ENCODE results near the gene MMP17.

The MMP17 gene

DNA sequence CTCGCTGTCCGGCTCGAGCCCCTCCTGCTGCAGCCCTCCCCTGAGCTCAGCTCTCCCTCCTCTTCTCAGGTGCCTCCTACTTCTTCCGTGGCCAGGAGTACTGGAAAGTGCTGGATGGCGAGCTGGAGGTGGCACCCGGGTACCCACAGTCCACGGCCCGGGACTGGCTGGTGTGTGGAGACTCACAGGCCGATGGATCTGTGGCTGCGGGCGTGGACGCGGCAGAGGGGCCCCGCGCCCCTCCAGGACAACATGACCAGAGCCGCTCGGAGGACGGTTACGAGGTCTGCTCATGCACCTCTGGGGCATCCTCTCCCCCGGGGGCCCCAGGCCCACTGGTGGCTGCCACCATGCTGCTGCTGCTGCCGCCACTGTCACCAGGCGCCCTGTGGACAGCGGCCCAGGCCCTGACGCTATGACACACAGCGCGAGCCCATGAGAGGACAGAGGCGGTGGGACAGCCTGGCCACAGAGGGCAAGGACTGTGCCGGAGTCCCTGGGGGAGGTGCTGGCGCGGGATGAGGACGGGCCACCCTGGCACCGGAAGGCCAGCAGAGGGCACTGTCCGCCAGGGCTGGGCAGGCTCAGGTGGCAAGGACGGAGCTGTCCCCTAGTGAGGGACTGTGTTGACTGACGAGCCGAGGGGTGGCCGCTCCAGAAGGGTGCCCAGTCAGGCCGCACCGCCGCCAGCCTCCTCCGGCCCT lies 22.8 kb downstream of the MMP17 start:
- no peak for DNase-seq

DNA sequence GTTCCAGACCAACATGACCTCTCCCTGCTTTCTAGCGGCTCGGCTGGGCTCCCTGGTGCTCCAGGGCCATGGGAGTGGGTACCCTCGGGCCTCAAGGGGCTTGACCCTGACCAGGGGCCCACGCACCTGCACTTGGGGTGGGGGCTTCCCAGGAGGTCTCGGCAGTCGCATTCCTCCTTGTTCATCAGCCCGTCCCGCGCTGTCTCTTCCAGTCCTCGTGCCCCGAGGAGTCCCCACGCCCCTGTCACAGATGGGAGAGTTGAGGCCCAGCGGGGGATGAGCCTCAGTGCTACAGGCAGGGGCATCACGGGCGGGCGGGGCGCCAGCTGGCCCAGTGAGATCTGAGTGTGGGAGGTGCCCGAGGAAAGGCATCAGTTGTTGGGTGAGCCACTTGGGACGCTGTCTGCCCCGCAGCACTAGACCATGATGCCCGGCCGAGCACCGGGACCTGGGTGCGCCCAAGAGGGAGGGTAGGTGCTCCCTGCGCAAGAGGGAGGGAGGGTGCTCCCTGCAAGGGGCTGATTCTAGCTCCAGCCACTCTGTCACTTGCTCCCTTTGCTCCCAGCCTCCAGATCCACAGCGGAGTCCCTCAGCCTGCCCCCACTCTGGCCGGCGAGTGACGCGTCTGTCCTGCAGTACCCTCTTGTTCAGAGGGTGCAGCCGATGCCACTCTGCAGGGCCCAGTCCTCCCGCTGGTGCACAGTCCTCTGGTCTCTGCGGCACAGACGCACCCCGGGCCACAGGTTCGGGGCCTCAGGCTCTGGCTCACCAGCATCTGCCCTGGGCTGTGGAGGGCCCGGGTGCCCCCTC lies 23.8 kb downstream of the MMP17 start:
- DNase-seq, result no peak

DNA sequence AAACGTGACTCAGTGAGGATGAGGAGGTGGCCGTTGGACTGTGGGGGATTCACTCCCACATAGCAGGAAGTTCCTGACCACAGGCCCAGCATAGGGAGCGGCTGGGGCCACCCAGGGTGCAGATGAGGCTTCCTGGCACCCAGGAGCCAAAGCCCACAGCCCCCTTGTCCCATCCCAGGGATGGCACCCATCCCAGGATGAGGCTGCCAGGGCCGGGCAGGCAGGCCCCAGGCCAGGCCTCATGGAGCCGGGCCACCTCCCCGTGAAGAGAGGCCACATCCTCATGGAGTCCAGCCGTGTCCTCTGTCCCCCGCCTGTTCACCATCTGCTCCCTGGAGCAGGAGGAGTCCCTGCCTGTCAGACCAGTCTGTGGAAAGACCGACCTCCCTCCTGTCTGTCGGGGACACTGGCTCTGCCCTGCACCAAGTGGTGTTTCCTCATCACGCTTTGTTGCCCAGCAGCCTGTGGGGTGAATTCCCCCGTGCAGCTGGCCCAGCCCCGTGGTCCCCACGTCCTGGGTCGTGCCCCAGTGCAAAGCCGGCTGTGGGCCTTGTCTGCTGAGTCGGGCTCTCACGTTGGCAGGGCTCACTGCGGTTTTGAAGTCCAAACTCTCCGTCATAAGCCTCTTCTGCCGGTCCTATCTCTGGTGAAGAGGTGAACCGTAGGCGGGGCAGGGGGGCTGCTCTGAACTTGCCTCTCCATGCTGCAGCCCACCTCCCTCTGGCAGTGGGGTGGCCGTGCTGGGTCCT lies 24.5 kb downstream of the MMP17 start:
- DNase-seq, result no peak

DNA sequence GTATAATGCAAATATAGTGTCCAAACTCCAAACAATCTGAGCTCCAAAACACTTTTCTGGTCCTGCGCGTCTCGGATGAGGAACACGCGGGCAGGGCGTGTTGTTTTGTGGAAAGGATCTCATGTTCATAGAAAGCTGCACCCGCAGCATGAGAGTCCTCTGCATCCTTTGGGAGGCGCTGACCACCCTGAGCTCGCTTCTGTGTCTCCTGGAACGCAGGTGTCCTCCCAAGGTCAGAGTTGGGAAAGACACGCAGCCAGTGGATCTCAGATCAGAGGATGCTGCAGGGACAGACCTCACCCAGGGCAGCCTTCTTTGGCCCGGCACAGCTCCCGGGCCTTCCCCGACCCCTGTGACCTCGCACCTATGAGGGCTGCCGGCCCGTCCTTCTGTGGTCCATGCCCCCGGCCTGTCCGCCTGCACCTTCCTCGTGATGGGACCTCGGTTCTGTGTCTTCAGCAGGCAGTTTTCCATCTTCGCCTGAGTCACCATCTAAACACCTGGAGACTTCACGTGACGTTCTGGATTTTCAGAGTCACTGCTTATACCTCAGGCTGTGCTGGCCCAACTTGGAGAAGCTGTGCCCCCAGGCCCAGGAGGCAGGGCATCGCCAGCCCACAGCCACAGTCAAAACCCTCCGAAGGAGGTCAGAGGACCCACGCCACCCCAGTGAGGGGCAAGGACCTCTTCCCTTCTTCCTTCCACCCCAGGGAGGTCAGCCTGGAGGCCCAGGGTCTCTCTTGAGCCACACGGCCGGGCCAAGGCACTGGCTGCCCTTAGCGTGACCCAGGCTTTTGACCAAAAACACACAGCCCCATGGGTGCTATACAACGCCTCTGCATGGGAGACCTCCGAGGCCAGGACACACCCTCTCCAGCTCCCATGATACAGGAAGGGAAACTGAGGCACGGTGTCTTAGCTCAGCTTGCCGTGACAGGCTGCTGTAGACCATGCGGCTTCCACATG lies 25.9 kb downstream of the MMP17 start:
- no peak for DNase-seq

DNA sequence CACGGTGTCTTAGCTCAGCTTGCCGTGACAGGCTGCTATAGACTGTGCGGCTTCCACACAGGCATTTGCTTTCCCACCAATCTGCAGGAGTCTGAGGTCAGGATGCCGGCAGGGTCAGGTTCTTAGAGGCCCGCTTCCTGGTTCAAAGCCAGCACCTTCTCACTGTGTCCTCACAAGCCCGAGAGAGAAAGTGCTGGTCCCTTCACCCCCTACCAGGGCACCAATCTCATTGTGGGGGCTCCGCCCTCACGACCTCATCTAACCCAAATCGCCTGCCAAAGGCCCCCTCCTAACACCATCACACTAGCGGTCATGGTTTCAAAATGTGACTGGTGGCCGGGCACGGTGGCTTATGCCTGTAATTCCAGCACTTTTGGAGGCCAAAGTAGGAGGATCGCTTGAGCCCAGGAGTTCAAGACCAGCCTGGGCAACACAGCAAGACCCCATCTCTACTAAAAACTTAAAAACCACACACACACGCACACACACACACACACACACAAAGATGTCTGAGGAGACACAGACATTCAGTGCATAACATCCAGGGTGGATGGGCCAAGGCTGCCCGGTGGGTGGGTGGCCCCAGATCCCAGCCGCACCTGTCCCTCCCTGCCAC lies 26.8 kb downstream of the MMP17 start:
- DNase-seq, result no peak

DNA sequence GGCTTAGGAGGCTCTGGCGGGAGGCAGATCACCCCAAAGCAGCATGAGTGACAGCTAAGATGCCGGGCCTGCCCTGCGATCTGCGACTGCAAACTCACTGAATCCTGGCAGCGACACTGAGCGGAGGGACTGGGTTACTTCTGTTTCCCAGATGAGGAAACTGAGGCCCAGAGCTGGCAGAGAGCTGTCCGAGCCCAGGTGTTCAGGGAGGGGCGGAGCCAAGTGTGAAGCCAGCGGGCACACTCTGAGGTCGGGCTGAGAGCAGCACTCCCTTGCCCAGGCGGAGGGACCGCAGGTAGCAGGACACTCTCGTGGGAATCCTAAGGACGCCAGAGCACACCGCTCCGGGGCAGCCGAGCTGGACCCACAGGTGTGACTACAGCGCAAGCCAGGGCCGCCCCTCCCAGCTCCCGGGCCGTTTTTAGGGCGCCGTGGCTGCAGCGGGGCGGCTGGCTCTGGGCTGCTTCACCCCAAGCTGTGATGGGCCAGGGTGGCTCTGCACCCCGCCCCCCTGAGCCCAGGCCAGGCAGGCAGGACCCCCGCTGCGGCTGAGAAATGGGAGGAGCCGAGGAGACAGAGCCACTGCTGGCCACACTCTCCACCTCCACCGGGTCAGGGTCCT lies 27.4 kb downstream of the MMP17 start:
- DNase-seq, result no peak

DNA sequence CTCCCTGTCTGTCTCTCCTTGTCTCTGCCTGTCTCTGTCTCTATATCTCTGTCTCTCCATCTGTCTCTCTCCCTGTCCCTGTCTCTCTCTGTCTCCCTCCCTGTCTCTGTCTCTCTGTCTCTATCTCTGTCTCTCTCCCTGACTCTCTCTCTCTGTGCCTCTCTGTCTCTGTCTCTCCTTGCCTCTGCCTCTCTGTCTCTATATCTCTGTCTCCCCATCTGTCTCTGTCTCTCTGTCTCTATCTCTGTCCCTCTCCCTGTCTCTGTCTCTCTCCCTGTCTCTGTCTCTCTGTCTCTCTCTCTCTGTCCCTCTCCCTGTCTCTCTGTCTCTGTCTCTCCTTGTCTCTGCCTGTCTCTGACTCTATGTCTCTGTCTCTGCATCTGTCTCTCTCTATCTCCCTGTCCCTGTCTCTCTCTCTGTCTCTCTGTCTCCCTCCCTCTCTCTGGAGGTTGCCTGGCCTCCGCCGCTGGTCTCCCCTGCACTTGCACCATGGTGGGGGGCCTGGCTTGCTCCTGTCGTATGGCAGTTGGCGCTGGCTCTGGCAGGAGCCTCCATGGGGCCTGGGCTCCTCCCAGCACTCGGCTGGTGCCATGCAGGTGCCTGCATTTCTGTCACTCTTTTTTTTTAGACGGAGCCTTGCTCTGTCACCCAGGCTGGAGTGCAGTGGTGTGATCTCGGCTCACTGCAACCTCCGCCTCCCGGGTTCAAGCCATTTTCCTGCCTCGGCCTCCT lies 28.3 kb downstream of the MMP17 start:
- no peak for DNase-seq

DNA sequence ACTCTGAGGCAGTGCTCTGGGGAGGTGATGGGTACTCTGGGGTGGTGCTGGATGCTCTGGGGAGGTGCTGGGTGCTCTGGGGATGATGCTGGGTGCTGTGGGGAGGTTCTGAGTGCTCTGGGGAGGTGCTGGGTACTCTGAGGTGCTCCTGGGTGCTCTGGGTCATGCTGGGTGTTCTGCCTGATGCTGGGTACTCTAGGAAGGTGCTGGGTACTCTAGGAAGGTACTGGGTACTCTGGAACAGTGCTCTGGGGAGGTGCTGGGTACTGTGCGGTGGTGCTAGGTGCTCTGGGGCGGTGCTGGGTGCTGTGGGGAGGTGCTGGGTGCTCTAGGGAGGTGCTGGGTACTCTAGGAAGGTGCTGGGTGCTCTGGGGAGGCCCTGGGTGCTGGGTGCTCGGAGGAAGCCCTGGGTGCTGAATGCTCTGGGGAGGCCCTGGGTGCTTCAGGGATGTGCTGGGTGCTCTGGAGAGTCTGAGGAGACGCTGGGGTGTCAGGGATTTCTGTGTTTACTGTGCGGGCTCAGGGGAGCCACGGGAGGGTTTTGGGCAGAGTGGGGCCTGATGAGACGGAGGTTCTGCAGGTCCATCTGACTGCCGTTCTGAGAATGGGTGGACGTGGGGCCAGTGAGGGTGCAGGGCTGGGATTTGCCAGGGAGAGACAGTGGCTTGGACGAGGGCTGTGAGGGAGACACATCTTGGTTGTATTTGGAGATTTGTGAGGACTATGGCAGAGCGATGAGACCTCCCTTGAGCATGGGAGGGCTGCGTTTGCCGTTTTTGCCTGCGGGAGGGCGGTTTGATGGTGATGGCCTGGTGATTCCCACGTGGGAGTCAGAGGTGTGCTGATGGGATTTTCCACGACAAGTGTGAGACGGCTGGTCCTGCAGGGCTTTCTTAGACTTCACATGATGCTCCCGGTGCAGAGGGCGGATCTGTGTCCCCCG lies 30.0 kb downstream of the MMP17 start:
- DNase-seq, result no peak

DNA sequence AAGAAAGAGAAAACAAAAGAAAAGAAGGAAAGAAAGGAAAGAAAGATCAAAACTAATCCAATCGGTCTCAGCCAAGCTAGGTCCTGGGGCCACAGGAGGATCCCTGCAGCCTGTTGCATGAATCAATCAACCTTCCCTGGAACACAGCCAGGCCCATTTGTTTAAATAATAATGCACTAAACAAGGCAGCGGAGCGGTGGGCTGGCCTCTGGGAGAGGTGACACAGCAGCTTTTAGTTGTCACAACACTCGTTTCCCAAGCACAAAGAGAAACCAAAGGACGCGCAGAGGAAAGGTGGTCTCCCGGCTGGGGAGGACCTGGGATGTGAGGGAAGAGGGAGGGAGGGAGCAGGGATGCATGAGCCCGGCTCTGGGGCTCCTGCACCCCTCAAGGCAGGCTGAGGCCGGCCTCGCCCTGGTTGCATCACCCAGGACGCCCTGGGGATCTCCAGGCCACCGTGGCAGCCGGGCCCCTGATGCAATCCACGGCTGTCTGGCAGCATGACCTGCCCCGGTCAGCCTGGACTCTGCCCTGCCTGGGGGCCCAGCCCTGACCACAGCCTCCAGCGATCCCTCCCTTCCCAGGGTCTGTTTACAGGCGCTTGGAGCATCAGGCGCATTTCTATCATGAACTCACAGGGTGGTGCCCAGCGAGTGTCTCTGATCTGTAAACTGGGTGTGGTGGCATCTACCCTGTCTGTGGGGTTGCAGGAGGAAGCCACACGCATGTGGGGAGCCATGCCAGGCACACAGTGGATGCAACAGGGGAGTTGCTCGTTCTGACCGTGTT lies 32.5 kb downstream of the MMP17 start:
- DNase-seq, result no peak

DNA sequence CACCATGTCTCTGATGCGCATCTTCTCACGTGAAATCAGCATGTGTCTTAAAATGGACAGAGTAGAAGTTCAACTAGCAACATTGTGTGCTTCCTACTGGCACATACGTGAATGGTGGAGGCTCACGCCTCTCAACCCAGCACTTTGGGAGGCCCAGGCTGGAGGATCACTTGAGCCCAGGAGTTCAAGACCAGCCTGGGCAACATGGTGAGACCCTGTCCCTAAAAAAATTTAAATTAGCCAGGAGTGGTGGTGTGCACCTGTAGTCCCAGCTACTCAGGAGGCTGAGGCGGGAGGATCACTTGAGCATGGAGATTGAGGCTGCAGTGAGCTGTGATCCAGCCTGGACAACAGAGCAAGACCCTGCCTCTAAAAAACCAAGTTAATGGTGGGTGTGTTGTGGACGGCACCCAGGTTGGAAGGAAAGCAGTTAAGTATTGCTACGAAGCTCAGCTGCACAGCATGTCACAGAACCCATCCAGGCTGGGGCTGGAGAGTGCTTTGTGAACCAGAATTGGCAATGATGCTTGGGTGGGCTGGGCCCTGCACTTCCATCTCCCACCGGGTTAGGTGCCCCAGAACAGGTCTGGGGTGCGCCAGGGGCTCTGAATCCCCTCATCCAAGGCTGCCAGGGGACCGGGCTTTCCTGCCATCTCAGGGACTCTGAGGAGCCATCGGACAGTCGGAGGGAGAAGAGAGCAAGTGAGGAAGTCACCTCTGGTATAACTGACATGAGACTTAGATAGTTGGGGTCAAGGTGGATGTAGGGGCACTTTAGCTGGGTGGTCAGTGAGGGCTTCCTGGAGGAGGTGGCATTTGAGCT lies 33.3 kb downstream of the MMP17 start:
- no peak for DNase-seq

DNA sequence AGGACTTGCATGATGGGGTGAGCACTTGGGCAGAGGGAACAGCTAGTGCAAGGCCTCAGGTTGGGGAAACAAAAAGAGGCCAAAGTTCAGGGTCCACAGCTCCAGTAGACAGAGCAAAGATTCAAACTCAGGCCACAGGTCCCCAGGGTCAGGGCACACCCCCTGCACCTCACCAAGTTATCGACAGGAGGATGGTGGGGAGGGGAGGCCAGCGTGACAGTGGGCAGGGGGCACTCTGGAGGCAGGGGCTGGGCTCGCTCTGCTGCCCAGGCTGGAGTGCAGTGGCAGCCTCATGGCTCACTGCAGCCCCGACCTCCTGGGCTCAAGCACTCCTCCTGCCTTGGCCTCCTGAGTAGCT lies 33.9 kb downstream of the MMP17 start:
- no peak for DNase-seq

DNA sequence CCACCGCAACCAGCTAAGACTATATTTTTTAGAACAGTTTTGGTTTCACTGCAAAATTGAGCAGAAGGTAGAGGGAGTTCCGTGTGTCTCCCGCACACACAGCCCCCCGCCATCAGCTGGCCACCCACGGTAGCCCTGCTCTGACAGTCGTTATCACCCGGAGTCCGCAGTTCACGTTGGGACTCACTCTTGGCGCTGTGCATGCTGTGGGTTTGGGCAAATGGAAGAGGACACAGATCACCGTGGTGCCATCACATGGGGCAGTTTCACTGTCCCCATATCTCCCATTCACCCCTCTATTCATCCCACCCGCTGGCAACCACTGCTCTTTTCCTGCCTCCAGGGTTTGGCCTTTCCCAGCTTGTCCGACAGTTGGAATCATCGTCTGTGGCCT lies 34.4 kb downstream of the MMP17 start:
- DNase-seq, result no peak

DNA sequence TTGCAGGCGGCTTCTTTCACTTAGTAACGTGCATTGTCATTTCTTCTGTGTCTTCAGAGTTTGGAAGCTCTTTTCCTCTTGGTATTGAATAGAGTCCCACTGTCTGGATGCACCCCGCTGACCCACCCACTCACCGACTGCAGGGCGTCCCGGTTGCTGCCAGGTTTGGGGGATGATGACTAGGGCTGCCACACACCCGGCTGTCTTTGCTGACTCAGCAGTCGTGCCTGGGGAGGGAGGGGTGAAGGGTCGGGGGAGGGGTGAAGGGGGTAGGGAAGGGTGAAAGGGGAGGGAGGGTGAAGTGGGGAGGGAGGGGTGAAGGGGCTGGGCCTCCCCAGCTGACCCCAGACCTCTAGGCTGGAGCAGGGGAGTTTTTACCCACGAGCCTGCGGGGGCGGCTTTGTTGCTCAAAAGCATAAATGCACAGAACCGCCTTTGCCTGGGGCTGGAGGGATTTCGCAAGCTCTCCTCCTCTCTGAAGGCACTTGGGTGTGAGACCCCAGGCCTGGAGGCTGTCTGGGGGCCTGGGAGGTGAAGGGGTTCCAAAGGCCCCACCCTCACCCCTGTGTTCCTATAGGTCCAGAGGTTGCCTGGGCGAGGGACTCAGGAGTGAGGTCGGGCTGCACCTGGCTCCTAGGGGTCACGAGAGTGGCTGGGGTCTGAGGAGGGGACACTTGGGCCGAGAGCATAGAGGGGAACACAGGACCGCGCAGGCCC lies 35.0 kb downstream of the MMP17 start:
- DNase-seq, result no peak

DNA sequence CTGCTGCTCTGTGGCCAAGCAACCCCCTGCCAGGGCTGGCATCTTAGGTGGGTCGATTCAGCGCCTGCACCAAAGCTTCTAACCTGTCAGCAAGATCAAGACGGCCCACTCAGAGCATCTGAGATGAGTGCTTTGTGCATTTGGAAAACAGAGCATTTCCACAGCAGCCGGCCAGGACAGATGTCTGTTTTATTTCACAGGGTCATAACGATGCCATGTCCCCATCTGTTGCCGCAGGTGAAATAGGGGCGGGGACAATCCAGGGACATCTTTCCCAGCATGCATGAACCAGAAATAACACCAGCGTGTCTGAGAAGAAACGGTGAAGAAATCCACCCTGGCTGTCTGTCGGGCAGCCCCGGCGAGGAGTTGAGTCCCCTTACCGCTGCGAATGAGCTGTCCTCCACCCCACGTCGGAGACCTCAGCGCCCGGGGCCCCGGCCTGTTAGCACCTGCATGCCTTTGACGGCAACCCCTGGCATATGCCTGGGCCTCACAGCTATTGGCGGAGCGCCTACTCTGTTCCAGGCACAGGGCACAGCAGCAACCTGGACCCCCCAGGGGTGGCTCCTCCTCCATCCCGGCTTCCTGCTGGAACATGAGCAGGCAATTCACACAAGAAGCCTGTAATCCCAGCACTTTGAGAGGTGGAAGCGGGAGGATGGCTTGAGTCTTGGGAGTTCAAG lies 35.7 kb downstream of the MMP17 start:
- DNase-seq, result no peak

DNA sequence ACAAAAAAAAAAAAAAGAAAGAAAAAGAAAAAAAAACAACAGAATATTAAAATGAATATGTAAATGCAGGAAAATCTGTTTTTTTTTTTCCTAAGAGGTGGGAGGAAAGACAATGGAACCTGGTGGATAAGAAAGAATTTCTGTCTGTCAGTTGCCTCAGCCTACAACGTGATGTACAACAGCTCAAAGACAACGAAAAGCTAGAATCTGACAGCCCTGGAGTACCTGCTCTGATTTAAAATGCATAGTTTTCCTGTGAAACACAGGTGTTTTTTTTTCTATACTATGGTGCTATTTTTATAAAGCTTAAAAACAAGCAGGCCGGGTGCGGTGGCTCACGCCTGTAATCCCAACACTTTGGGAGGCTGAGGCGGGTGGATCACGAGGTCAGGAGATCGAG lies 36.3 kb downstream of the MMP17 start:
- no peak for DNase-seq

DNA sequence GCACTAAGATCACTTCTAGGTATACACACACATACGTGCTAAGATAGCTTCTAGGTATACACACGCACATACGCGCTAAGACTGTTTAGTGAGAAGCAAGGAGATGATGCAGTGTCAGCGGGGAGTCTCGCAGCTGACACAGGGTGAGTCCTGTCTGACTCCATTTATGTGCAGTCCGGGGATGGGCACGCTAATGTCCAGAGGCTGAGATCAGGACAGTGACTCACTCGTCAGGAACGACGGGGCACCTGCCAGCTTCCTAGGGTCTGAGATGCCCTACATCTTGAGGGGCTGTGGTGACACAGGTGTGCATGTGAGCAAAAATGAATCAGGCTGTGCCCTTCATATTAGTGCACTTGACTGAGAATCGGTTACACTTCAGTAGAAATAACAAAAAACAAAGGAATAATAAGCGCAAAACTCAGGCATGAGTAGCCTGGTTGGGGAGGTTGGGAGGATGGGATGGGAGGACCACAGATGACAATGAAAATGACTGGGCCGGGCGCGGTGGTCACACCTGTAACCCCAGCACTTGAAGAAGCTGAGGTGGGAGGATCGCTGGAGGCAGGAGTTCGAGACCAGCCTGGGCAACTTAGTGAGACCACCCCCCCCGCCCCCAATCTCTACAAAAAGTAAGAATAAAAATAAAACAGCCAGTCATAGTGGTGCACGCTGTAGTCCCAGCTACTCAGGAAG lies 37.1 kb downstream of the MMP17 start:
- no peak for DNase-seq
